HepG2 (cell line): ENCODE results near the gene SPHK2. TPM values are rescaled to one million over a fixed set of nuclear protein-coding genes. Genes with fewer than 3 reads are reported as not detected.

Experiments
- ATAC-seq: fragments of 200-7000 bp; cut with Tn5 transposase; 3 replicates; pipeline ENCODE4 v1.9.1; 2020; ENCODE audit warnings: mild to moderate bottlenecking, moderate library complexity
- BruUV-seq: library from RNA; stranded (reverse); fragments of 400-500 nt; replicated peaks from 2 replicates; lab custom pipeline; 2021; lab: Mats Ljungman, UMichigan
- CTCF ChIA-PET: fragments of 300-600 bp; formaldehyde crosslinking; extraction: SDS; loops from one replicate; lab custom pipeline; 2021; ENCODE audit warnings: low total read pairs, inconsistent platforms, low intra/inter-chr PET ratio; lab: Yijun Ruan, JAX
- POLR2A ChIA-PET: fragments of 350-600 bp; sonication (Branson Sonifier 250); formaldehyde crosslinking; loops from one replicate; lab custom pipeline; 2020; ENCODE audit warnings: antibody characterized with exemption, inconsistent platforms; lab: Yijun Ruan, JAX
- DNase-seq: peaks from one replicate; pipeline ENCODE4 v3.0.0-alpha.2; 2015; ENCODE audit warnings: low spot score
- FAIRE-seq: peaks from 3 replicates; lab custom pipeline; 2011; peaks lifted over from hg19 to GRCh38; lab: Jason Lieb, UNC
- H2AFZ ChIP-seq: one replicate; pipeline ENCODE4 v1.6.1; 2011; ENCODE audit warnings: low read length, inconsistent platforms
- H3K27ac ChIP-seq: fragments of 300-600 bp; 3 replicates; pipeline ENCODE4 v1.8.0; 2011; ENCODE audit warnings: mixed run types, mild to moderate bottlenecking, mixed read lengths, low read length, inconsistent platforms; ENCODE audit not compliant: insufficient read depth; ENCODE audit errors: extremely low read length
- H3K27me3 ChIP-seq, 2 experiments: fragments of 200-600 bp in 1 of 2; 2 replicates in 1 of 2; 3 replicates in 1 of 2; pipeline versions ENCODE4 v1.6.0 to v1.8.0; 2011; ENCODE audit warnings: low read length in 2 of 2, mild to moderate bottlenecking in 2 of 2, moderate library complexity in 2 of 2, inconsistent platforms in 1 of 2; ENCODE audit not compliant: insufficient read depth in 2 of 2, control insufficient read depth in 1 of 2
- H3K36me3 ChIP-seq, 2 experiments: fragments of 200-600 bp in 1 of 2; replicated peaks in 1 of 2; 2 replicates in 1 of 2; 3 replicates in 1 of 2; pipeline versions ENCODE4 v1.5.1 to v1.8.0; 2011; ENCODE audit warnings: low read length in 2 of 2, inconsistent platforms in 1 of 2; ENCODE audit not compliant: insufficient read depth in 2 of 2, control insufficient read depth in 1 of 2
- H3K4me1 ChIP-seq: 2 replicates; pipeline ENCODE4 v1.5.1; 2012; ENCODE audit warnings: low read length, inconsistent platforms; ENCODE audit not compliant: insufficient read depth
- H3K4me2 ChIP-seq: 2 replicates; pipeline ENCODE4 v1.6.0; 2011; ENCODE audit warnings: low read depth, low read length, inconsistent platforms
- H3K4me3 ChIP-seq, 3 experiments: fragments of 200-600 bp in 1 of 3; sonication (generic), shearing (Covaris generic) in 1 of 3; replicated peaks in 1 of 3; 2 replicates each; pipeline ENCODE4 v1.5.1; 2011 to 2016; ENCODE audit warnings: low read length in 3 of 3, inconsistent platforms in 2 of 3, low read depth in 2 of 3, mild to moderate bottlenecking in 2 of 3, control low read depth in 1 of 3, mixed read lengths in 1 of 3; ENCODE audit not compliant: insufficient read depth in 1 of 3
- H3K79me2 ChIP-seq: one replicate; pipeline ENCODE4 v1.6.1; 2011; ENCODE audit warnings: low read length, inconsistent platforms; ENCODE audit not compliant: insufficient read depth
- H3K9ac ChIP-seq: 2 replicates; pipeline ENCODE4 v1.6.0; 2011; ENCODE audit warnings: mild to moderate bottlenecking, low read depth, low read length, inconsistent platforms; ENCODE audit not compliant: insufficient read depth
- H3K9me3 ChIP-seq: 2 replicates; pipeline ENCODE4 v1.5.1; 2012; ENCODE audit warnings: mild to moderate bottlenecking, low read length
- H4K20me1 ChIP-seq: 2 replicates; pipeline ENCODE4 v1.6.0; 2011; ENCODE audit warnings: inconsistent platforms, mild to moderate bottlenecking, low read length, moderate library complexity; ENCODE audit not compliant: insufficient read depth
- ATF7 ChIP-seq, 2 experiments: fragments of 450-650 bp in 1 of 2; sonication (generic) in 1 of 2; formaldehyde crosslinking in 1 of 2; IDR thresholded peaks; 2 replicates each; pipeline versions ENCODE4 v1.4.0 to v1.6.1; 2016 to 2020; ENCODE audit warnings: antibody characterized with exemption in 1 of 2, mild to moderate bottlenecking in 1 of 2, missing genetic modification reagents in 1 of 2
- BRD4 ChIP-seq: sonication (generic); formaldehyde crosslinking; IDR thresholded peaks from 2 replicates; pipeline ENCODE4 v1.4.0; 2020; ENCODE audit warnings: missing genetic modification reagents
- CREB1 ChIP-seq, 2 experiments: fragments of 450-650 bp in 1 of 2; IDR thresholded peaks; 2 replicates each; pipeline ENCODE4 v1.6.1; 2016 to 2017; ENCODE audit warnings: control low read depth in 1 of 2, mild to moderate bottlenecking in 1 of 2, missing compliant biosample characterization in 1 of 2, missing genetic modification characterization in 1 of 2
- E2F1 ChIP-seq: sonication (generic); formaldehyde crosslinking; IDR thresholded peaks from 2 replicates; pipeline ENCODE4 v1.5.0; 2020; ENCODE audit warnings: missing genetic modification reagents
- HOXA9 ChIP-seq: sonication (generic); formaldehyde crosslinking; IDR thresholded peaks from 2 replicates; pipeline ENCODE4 v1.8.1; 2022; ENCODE audit warnings: missing genetic modification reagents, mild to moderate bottlenecking, moderate library complexity, borderline replicate concordance
- ISL2 ChIP-seq: sonication (generic); formaldehyde crosslinking; IDR thresholded peaks from 2 replicates; pipeline ENCODE4 v1.5.0; 2020; ENCODE audit warnings: missing genetic modification reagents
- ZNF142 ChIP-seq: sonication (generic); formaldehyde crosslinking; IDR thresholded peaks from 2 replicates; pipeline ENCODE4 v1.4.0; 2020; ENCODE audit warnings: missing genetic modification reagents
- ZNF510 ChIP-seq: sonication (generic); formaldehyde crosslinking; IDR thresholded peaks from 2 replicates; pipeline ENCODE4 v1.4.0; 2020; ENCODE audit warnings: low read depth, mild to moderate bottlenecking, missing genetic modification reagents
- WGBS: methylation state at CpG from one replicate; pipeline ENCODE4 v1.1.6; 2017; ENCODE audit warnings: low lambda C conversion rate; 5-methylcytosine and 5-hydroxymethylcytosine counted together
- in situ Hi-C: cut with HindIII; loops from 2 replicates; pipeline ENCODE4 v1.10.0; 2017; ENCODE audit warnings: low pct_unique_long_range_greater_than_20kb; ENCODE audit not compliant: extremely low pct_ligation_motif_present
- intact Hi-C: fragments of 100-400 bp; cut with micrococcal nuclease; formaldehyde crosslinking; loops from one replicate; pipeline ENCODE4 v1.10.0; 2022; ENCODE audit not compliant: unreplicated experiment
- polyA plus RNA-seq, 8 experiments: library from polyadenylated mRNA; depleted of rRNA in 3 of 8; stranded (reverse) in 7 of 8; unstranded in 1 of 8; fragments of >200 nt; fragmentation: Illumina TruSeq in 4 of 8; extraction: Trizol in 4 of 8; gene quantifications; 2 replicates each; pipeline versions ENCODE4 v1.2.1 to v1.2.3, GENCODE V29; 2011 to 2016; ENCODE audit warnings: low read depth in 4 of 8, missing spikeins in 1 of 8, mixed read lengths in 1 of 8; ENCODE audit not compliant: insufficient read depth in 1 of 8
- total RNA-seq, 5 experiments: library from RNA; depleted of rRNA; stranded (reverse); fragments of >200 nt; fragmentation: Illumina TruSeq; extraction: Trizol; gene quantifications; 2 replicates each; pipeline ENCODE4 v1.2.3, GENCODE V29; 2016; ENCODE audit warnings: low read depth in 1 of 5

SPHK2 gene
- total and polyA plus RNA-seq, 2 of the 13 experiments (the other 11 are each of a cell fraction or from before 2014, with no cell fraction given): 2.9 to 14.4 TPM

GRCh38 chr19:48668761-48669160 is 49.5 kb downstream of the SPHK2 start:
- 54% methylated on average over 2 of the region's 2 CpGs for WGBS
- no TSS peak for BruUV-seq
- TF ChIP-seq ATF7 (IDR thresholded peaks at IDR 0.05): peak; percentile 63
- TF ChIP-seq ATF7 (CRISPR knock-in tag; IDR thresholded peaks at IDR 0.05): no peak
- peak; percentile 86 for TF ChIP-seq CREB1 (IDR thresholded peaks at IDR 0.05)
- TF ChIP-seq CREB1 (CRISPR knock-in tag; IDR thresholded peaks at IDR 0.05): no peak
- no peak for TF ChIP-seq ZNF510 (CRISPR knock-in tag)
- H3K27ac ChIP-seq: no peak overlapping the region
- ATAC-seq (no peak), DNase-seq (no peak), FAIRE-seq (no peak)
- H3K9me3 ChIP-seq: no peaks in the 10 kb centered on the region
- no peak overlapping the region for H3K9ac ChIP-seq
- no peak overlapping the region for H3K4me2 ChIP-seq
- H3K4me1 ChIP-seq: peaks cover 10% of the 10 kb centered on the region
- intact Hi-C loops: no loop called here
- H3K27me3 ChIP-seq: peaks cover under 1 to 16% of the 10 kb centered on the region in 2 experiments; a peak in 3 of 5 replicates
- in situ Hi-C loops: no loop called here
- no peaks in the 10 kb centered on the region for H3K79me2 ChIP-seq
- H3K36me3 ChIP-seq: no peaks in the 10 kb centered on the region
- H3K4me3 ChIP-seq: no peak overlapping the region
- no peaks in the 10 kb centered on the region for H4K20me1 ChIP-seq
- no peak overlapping the region for H2AFZ ChIP-seq
- POLR2A ChIA-PET: no interaction called here
- CTCF ChIA-PET: no interaction called here

- FAIRE-seq (no peak), DNase-seq (no peak), ATAC-seq (no peak; the same call in 2 of the 3 replicates)
- ChIA-PET POLR2A (no interaction called here), CTCF (no interaction called here)
- Histone ChIP-seq H3K4me2 (no peak overlapping the region), H3K79me2 (no peaks in the 10 kb centered on the region), H3K27me3 (peaks cover 4 to 23% of the 10 kb centered on the region in 2 experiments; a peak in 4 of 5 replicates), H3K27ac (no peak overlapping the region), H2AFZ (no peak overlapping the region), H4K20me1 (no peaks in the 10 kb centered on the region), H3K9ac (no peak overlapping the region), H3K4me3 (no peak overlapping the region), H3K36me3 (no peaks in the 10 kb centered on the region), H3K4me1 (peaks cover 13% of the 10 kb centered on the region), H3K9me3 (no peaks in the 10 kb centered on the region)
- in situ Hi-C loops (loop anchor here (10.0 kb wide), 2 partner anchors 115 to 165 kb away; partner anchors contain the start of gene HSD17B14), intact Hi-C loops (no loop called here)
- no TSS peak for BruUV-seq
- TF ChIP-seq BRD4 (CRISPR knock-in tag) (no peak), ZNF142 (CRISPR knock-in tag) (no peak), ISL2 (CRISPR knock-in tag) (no peak), HOXA9 (CRISPR knock-in tag) (no peak), CREB1 (IDR thresholded peaks at IDR 0.05) (peak; percentile 74), CREB1 (CRISPR knock-in tag; IDR thresholded peaks at IDR 0.05) (no peak), E2F1 (CRISPR knock-in tag) (no peak)
- WGBS: 90% methylated on average over 16 of the region's 26 CpGs
These were observed 50.8 kb downstream of the SPHK2 start for GRCh38 chr19:48669903-48670668.
